WTC11 (cell line): ENCODE results near the gene RBM38. TPM values are rescaled to one million over a fixed set of nuclear protein-coding genes. Genes with fewer than 3 reads are reported as not detected.

Experiments
- ATAC-seq: fragments of 200-7000 bp; cut with Tn5 transposase; 2 replicates; pipeline ENCODE4 v1.10.0; 2021; ENCODE audit warnings: mild to moderate bottlenecking, moderate library complexity
- CTCF ChIA-PET: fragments of 300-600 bp; sonication (Branson Sonifier 250); formaldehyde crosslinking; loops from one replicate; lab custom pipeline; 2021; ENCODE audit warnings: antibody characterized with exemption; lab: Charles Lee
- POLR2A ChIA-PET: fragments of 350-600 bp; sonication (Branson Sonifier 250); formaldehyde crosslinking; loops from one replicate; lab custom pipeline; 2021; ENCODE audit warnings: antibody characterized with exemption; lab: Charles Lee
- DNase-seq: peaks from one replicate; pipeline ENCODE4 v3.0.0; 2021; ENCODE audit warnings: low spot score
- H3K27ac Mint-ChIP-seq: 2 replicates; pipeline ENCODE4 v1.8.0; 2021; ENCODE audit warnings: mixed read lengths
- H3K27me3 Mint-ChIP-seq: 2 replicates; pipeline ENCODE4 v1.8.0; 2021; ENCODE audit warnings: low read depth, mild to moderate bottlenecking, moderate library complexity, mixed read lengths
- H3K36me3 Mint-ChIP-seq: 2 replicates; pipeline ENCODE4 v1.8.0; 2021; ENCODE audit warnings: mixed read lengths
- H3K4me1 Mint-ChIP-seq: 2 replicates; pipeline ENCODE4 v1.8.0; 2022; ENCODE audit warnings: mixed read lengths
- H3K4me3 Mint-ChIP-seq: 2 replicates; pipeline ENCODE4 v1.8.0; 2021; ENCODE audit warnings: mild to moderate bottlenecking, moderate library complexity, mixed read lengths
- H3K9me3 Mint-ChIP-seq: 2 replicates; pipeline ENCODE4 v1.8.0; 2021; ENCODE audit warnings: mixed read lengths
- ARID4B ChIP-seq: sonication (generic); formaldehyde crosslinking; IDR thresholded peaks from 2 replicates; pipeline ENCODE4 v1.8.0; 2023; ENCODE audit warnings: missing genetic modification reagents, mild to moderate bottlenecking, borderline replicate concordance
- CBFB ChIP-seq: sonication (generic); formaldehyde crosslinking; IDR thresholded peaks from 2 replicates; pipeline ENCODE4 v1.8.1; 2022; ENCODE audit warnings: mild to moderate bottlenecking, low read depth, missing genetic modification reagents
- CREB1 ChIP-seq: sonication (generic); formaldehyde crosslinking; IDR thresholded peaks from 2 replicates; pipeline ENCODE4 v1.8.0; 2023; ENCODE audit warnings: mild to moderate bottlenecking, missing genetic modification reagents
- ELF4 ChIP-seq: sonication (generic); formaldehyde crosslinking; IDR thresholded peaks from 2 replicates; pipeline ENCODE4 v1.8.1; 2022; ENCODE audit warnings: low read depth, mild to moderate bottlenecking, moderate library complexity, missing genetic modification reagents
- GABPB1 ChIP-seq: sonication (generic); formaldehyde crosslinking; IDR thresholded peaks from 2 replicates; pipeline ENCODE4 v1.8.1; 2023; ENCODE audit warnings: mild to moderate bottlenecking, missing genetic modification reagents
- JAZF1 ChIP-seq: fragments of 250-450 bp; sonication (Bioruptor Pico); IDR thresholded peaks from 2 replicates; pipeline ENCODE4 v1.9.0; 2021; ENCODE audit warnings: moderate library complexity, mild to moderate bottlenecking, inconsistent platforms
- MAX ChIP-seq: sonication (generic); formaldehyde crosslinking; IDR thresholded peaks from 2 replicates; pipeline ENCODE4 v1.8.0; 2022; ENCODE audit warnings: mild to moderate bottlenecking, missing genetic modification reagents
- NFATC4 ChIP-seq: fragments of 250-450 bp; sonication (Bioruptor Pico); IDR thresholded peaks from 2 replicates; pipeline ENCODE4 v1.9.0; 2021; ENCODE audit warnings: mild to moderate bottlenecking
- NR1H2 ChIP-seq: sonication (generic); formaldehyde crosslinking; IDR thresholded peaks from 2 replicates; pipeline ENCODE4 v1.9.0; 2021; ENCODE audit warnings: mild to moderate bottlenecking, moderate library complexity, missing genetic modification reagents
- TEAD4 ChIP-seq: sonication (generic); formaldehyde crosslinking; IDR thresholded peaks from 2 replicates; pipeline ENCODE4 v1.8.0; 2022; ENCODE audit warnings: mild to moderate bottlenecking, missing genetic modification reagents
- TP53 ChIP-seq: sonication (generic); formaldehyde crosslinking; IDR thresholded peaks from 2 replicates; pipeline ENCODE4 v1.8.1; 2023; ENCODE audit warnings: mild to moderate bottlenecking, missing genetic modification reagents
- ZBTB21 ChIP-seq: sonication (generic); formaldehyde crosslinking; IDR thresholded peaks from 2 replicates; pipeline ENCODE4 v1.8.1; 2023; ENCODE audit warnings: mild to moderate bottlenecking, missing genetic modification reagents, borderline replicate concordance
- ZNF671 ChIP-seq: fragments of 250-450 bp; sonication (Bioruptor Pico); IDR thresholded peaks from 2 replicates; pipeline ENCODE4 v1.8.0; 2021; ENCODE audit warnings: mild to moderate bottlenecking
- total RNA-seq: library from RNA; stranded (reverse); gene quantifications from 3 replicates; pipeline ENCODE4 v1.2.3, GENCODE V29; 2021
- TF ChIP-seq, protein P1 (sequence below): fragments of 250-450 bp; sonication (Bioruptor Pico); IDR thresholded peaks from 2 replicates; pipeline ENCODE4 v1.9.0; 2021; ENCODE audit warnings: mild to moderate bottlenecking
- TF ChIP-seq, protein P2 (sequence below): fragments of 250-450 bp; sonication (Bioruptor Pico); IDR thresholded peaks from 2 replicates; pipeline ENCODE4 v2.1.2; 2022; ENCODE audit warnings: mild to moderate bottlenecking, moderate library complexity
- TF ChIP-seq, protein P3 (sequence below): sonication (generic); formaldehyde crosslinking; IDR thresholded peaks from 2 replicates; pipeline ENCODE4 v1.8.0; 2022; ENCODE audit warnings: missing genetic modification reagents
- TF ChIP-seq, protein P4 (sequence below): sonication (generic); formaldehyde crosslinking; IDR thresholded peaks from 2 replicates; pipeline ENCODE4 v1.8.0; 2022; ENCODE audit warnings: mild to moderate bottlenecking, missing genetic modification reagents

The RBM38 gene
- total RNA-seq, 1 experiment from 2014 or later, result 69.0 TPM

DNA sequence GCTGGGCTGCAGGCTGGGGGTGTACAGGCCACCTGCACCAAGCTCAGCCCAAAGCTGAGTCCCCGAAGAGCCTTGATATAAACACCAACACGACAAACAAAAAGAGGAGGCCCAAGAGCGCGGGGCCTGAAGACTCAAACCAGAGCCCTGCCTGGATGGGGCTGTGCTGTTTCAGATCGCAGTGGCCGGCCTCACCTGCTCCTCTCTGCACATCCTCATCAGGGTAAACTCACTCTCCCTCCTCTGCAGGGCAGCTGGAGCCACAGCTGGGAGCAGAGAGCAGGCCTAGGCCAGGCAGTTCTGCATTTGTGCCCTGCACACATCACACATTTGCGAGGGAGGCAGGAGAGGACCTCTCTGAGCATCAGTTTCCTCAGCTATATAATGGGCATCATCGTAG is 3.7 kb upstream of the RBM38 start (continued):
- TF ChIP-seq, protein P1, sequence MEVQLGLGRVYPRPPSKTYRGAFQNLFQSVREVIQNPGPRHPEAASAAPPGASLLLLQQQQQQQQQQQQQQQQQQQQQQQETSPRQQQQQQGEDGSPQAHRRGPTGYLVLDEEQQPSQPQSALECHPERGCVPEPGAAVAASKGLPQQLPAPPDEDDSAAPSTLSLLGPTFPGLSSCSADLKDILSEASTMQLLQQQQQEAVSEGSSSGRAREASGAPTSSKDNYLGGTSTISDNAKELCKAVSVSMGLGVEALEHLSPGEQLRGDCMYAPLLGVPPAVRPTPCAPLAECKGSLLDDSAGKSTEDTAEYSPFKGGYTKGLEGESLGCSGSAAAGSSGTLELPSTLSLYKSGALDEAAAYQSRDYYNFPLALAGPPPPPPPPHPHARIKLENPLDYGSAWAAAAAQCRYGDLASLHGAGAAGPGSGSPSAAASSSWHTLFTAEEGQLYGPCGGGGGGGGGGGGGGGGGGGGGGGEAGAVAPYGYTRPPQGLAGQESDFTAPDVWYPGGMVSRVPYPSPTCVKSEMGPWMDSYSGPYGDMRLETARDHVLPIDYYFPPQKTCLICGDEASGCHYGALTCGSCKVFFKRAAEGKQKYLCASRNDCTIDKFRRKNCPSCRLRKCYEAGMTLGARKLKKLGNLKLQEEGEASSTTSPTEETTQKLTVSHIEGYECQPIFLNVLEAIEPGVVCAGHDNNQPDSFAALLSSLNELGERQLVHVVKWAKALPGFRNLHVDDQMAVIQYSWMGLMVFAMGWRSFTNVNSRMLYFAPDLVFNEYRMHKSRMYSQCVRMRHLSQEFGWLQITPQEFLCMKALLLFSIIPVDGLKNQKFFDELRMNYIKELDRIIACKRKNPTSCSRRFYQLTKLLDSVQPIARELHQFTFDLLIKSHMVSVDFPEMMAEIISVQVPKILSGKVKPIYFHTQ (CRISPR knock-in tag), result no peak
- TF ChIP-seq ZNF671 (CRISPR knock-in tag) (no peak), GABPB1 (CRISPR knock-in tag) (no peak), NR1H2 (CRISPR knock-in tag) (no peak), MAX (CRISPR knock-in tag) (no peak), ELF4 (CRISPR knock-in tag) (no peak), CBFB (CRISPR knock-in tag) (no peak), ARID4B (no peak), CREB1 (CRISPR knock-in tag) (no peak)
- TF ChIP-seq, protein P2, sequence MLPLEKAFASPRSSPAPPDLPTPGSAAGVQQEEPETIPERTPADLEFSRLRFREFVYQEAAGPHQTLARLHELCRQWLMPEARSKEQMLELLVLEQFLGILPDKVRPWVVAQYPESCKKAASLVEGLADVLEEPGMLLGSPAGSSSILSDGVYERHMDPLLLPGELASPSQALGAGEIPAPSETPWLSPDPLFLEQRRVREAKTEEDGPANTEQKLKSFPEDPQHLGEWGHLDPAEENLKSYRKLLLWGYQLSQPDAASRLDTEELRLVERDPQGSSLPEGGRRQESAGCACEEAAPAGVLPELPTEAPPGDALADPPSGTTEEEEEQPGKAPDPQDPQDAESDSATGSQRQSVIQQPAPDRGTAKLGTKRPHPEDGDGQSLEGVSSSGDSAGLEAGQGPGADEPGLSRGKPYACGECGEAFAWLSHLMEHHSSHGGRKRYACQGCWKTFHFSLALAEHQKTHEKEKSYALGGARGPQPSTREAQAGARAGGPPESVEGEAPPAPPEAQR (CRISPR knock-in tag), result no peak
- TF ChIP-seq, protein P3, sequence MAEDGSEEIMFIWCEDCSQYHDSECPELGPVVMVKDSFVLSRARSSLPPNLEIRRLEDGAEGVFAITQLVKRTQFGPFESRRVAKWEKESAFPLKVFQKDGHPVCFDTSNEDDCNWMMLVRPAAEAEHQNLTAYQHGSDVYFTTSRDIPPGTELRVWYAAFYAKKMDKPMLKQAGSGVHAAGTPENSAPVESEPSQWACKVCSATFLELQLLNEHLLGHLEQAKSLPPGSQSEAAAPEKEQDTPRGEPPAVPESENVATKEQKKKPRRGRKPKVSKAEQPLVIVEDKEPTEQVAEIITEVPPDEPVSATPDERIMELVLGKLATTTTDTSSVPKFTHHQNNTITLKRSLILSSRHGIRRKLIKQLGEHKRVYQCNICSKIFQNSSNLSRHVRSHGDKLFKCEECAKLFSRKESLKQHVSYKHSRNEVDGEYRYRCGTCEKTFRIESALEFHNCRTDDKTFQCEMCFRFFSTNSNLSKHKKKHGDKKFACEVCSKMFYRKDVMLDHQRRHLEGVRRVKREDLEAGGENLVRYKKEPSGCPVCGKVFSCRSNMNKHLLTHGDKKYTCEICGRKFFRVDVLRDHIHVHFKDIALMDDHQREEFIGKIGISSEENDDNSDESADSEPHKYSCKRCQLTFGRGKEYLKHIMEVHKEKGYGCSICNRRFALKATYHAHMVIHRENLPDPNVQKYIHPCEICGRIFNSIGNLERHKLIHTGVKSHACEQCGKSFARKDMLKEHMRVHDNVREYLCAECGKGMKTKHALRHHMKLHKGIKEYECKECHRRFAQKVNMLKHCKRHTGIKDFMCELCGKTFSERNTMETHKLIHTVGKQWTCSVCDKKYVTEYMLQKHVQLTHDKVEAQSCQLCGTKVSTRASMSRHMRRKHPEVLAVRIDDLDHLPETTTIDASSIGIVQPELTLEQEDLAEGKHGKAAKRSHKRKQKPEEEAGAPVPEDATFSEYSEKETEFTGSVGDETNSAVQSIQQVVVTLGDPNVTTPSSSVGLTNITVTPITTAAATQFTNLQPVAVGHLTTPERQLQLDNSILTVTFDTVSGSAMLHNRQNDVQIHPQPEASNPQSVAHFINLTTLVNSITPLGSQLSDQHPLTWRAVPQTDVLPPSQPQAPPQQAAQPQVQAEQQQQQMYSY (CRISPR knock-in tag), result no peak
- TF ChIP-seq, protein P4, sequence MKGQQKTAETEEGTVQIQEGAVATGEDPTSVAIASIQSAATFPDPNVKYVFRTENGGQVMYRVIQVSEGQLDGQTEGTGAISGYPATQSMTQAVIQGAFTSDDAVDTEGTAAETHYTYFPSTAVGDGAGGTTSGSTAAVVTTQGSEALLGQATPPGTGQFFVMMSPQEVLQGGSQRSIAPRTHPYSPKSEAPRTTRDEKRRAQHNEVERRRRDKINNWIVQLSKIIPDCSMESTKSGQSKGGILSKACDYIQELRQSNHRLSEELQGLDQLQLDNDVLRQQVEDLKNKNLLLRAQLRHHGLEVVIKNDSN (CRISPR knock-in tag), result no peak

- H3K4me1 Mint-ChIP-seq, result peaks cover 21% of the 10 kb centered on the region
- no peak overlapping the region for H3K4me3 Mint-ChIP-seq
- no peaks in the 10 kb centered on the region for H3K27me3 Mint-ChIP-seq
- H3K9me3 Mint-ChIP-seq, result no peaks in the 10 kb centered on the region
- CTCF ChIA-PET, result interaction anchor here (1.4 to 3.6 kb wide), 2 partner anchors 77 to 111 kb away, joined by 4 to 16 read pairs; no protein-coding TSS in a partner anchor
- H3K27ac Mint-ChIP-seq, result no peak overlapping the region
- POLR2A ChIA-PET, result no interaction called here
- ATAC-seq (no peak), DNase-seq (no peak)
- peaks cover 5% of the 10 kb centered on the region for H3K36me3 Mint-ChIP-seq
- TF ChIP-seq ZBTB21 (no peak), NFATC4 (no peak), TP53 (no peak), TEAD4 (no peak), JAZF1 (CRISPR knock-in tag) (no peak)
- TF ChIP-seq, protein P2 (CRISPR knock-in tag), result no peak
Measured at GRCh38 chr20:57387945-57388371, 3.2 kb upstream of the RBM38 start.
